ENCODE data around the gene GAK.

GAK gene

GRCh38 chr4:901192-901910, 30.8 kb downstream of the GAK start:
- Histone ChIP-seq H3K9me3 (ENCODE audit: severe bottlenecking) (no peaks in the 10 kb centered on the region), H3K27me3 (ENCODE audit: insufficient read depth, poor library complexity, severe bottlenecking) (no peaks in the 10 kb centered on the region), H3K4me1 (ENCODE audit: insufficient read depth, poor library complexity, severe bottlenecking) (no peaks in the 10 kb centered on the region), H3K27ac (ENCODE audit: poor library complexity, severe bottlenecking) (no peak overlapping the region), H3K4me3 (ENCODE audit: severe bottlenecking) (no peak overlapping the region), H3K36me3 (ENCODE audit: low read depth) (0 out of 2 replicates have a peak, but pooled peaks cover 5% of the 10 kb centered on the region)
- ATAC-seq (ENCODE audit: low read depth) (no peak), DNase-seq (ENCODE audit: low spot score) (no peak)
- no peak for TF ChIP-seq CTCF (IDR thresholded peaks at IDR 0.05; ENCODE audit: poor library complexity, severe bottlenecking)

- DNase-seq (ENCODE audit: low spot score) (no peak), ATAC-seq (ENCODE audit: low read depth) (no peak)
- H3K27ac ChIP-seq (ENCODE audit: poor library complexity, severe bottlenecking), result no peak overlapping the region
- no peak for TF ChIP-seq CTCF (IDR thresholded peaks at IDR 0.05; ENCODE audit: poor library complexity, severe bottlenecking)
- peaks cover 5% of the 10 kb centered on the region; the same call in 1 of the 2 replicates for H3K36me3 ChIP-seq (ENCODE audit: low read depth)
- H3K27me3 ChIP-seq (ENCODE audit: insufficient read depth, poor library complexity, severe bottlenecking), result no peaks in the 10 kb centered on the region
- H3K9me3 ChIP-seq (ENCODE audit: severe bottlenecking), result no peaks in the 10 kb centered on the region
- no peak overlapping the region for H3K4me3 ChIP-seq (ENCODE audit: severe bottlenecking)
- H3K4me1 ChIP-seq (ENCODE audit: insufficient read depth, poor library complexity, severe bottlenecking), result no peaks in the 10 kb centered on the region
Measured at GRCh38 chr4:900721-901120, 31.4 kb downstream of the GAK start.

GRCh38 chr4:900073-900472, 32.0 kb downstream of the GAK start:
- Histone ChIP-seq H3K36me3 (ENCODE audit: low read depth) (peaks cover 5% of the 10 kb centered on the region), H3K9me3 (ENCODE audit: severe bottlenecking) (no peaks in the 10 kb centered on the region), H3K27me3 (ENCODE audit: insufficient read depth, poor library complexity, severe bottlenecking) (no peaks in the 10 kb centered on the region), H3K4me1 (ENCODE audit: insufficient read depth, poor library complexity, severe bottlenecking) (no peaks in the 10 kb centered on the region), H3K27ac (ENCODE audit: poor library complexity, severe bottlenecking) (no peak overlapping the region), H3K4me3 (ENCODE audit: severe bottlenecking) (no peak overlapping the region)
- DNase-seq (ENCODE audit: low spot score) (no peak), ATAC-seq (ENCODE audit: low read depth) (no peak)
- no peak for TF ChIP-seq CTCF (IDR thresholded peaks at IDR 0.05; ENCODE audit: poor library complexity, severe bottlenecking)

GRCh38 chr4:899556-899906, 32.6 kb downstream of the GAK start:
- H3K4me1 ChIP-seq (ENCODE audit: insufficient read depth, poor library complexity, severe bottlenecking), result no peaks in the 10 kb centered on the region
- H3K36me3 ChIP-seq (ENCODE audit: low read depth), result peaks cover 5% of the 10 kb centered on the region
- no peaks in the 10 kb centered on the region for H3K9me3 ChIP-seq (ENCODE audit: severe bottlenecking)
- no peak for ATAC-seq (ENCODE audit: low read depth)
- H3K27me3 ChIP-seq (ENCODE audit: insufficient read depth, poor library complexity, severe bottlenecking), result no peaks in the 10 kb centered on the region
- H3K4me3 ChIP-seq (ENCODE audit: severe bottlenecking), result no peak overlapping the region
- no peak for TF ChIP-seq CTCF (IDR thresholded peaks at IDR 0.05; ENCODE audit: poor library complexity, severe bottlenecking)
- no peak overlapping the region for H3K27ac ChIP-seq (ENCODE audit: poor library complexity, severe bottlenecking)
- DNase-seq (ENCODE audit: low spot score), result no peak

- ATAC-seq (ENCODE audit: low read depth) (no peak), DNase-seq (ENCODE audit: low spot score) (no peak)
- Histone ChIP-seq H3K4me3 (ENCODE audit: severe bottlenecking) (no peak overlapping the region), H3K4me1 (ENCODE audit: insufficient read depth, poor library complexity, severe bottlenecking) (no peaks in the 10 kb centered on the region), H3K27ac (ENCODE audit: poor library complexity, severe bottlenecking) (no peak overlapping the region), H3K36me3 (ENCODE audit: low read depth) (peaks cover 5% of the 10 kb centered on the region), H3K27me3 (ENCODE audit: insufficient read depth, poor library complexity, severe bottlenecking) (no peaks in the 10 kb centered on the region), H3K9me3 (ENCODE audit: severe bottlenecking) (no peaks in the 10 kb centered on the region)
- no peak for TF ChIP-seq CTCF (IDR thresholded peaks at IDR 0.05; ENCODE audit: poor library complexity, severe bottlenecking)
Measured at GRCh38 chr4:898869-899555, 33.1 kb downstream of the GAK start.

All from RWPE2 (cell line).